PC-9 (cell line): Measurements from ENCODE around the gene INPP4A. TPM values are rescaled to one million over a fixed set of nuclear protein-coding genes. Genes with fewer than 3 reads are reported as not detected.

Source experiments
- BruUV-seq: library from RNA; stranded (reverse); fragments of 400-500 nt; replicated peaks from 2 replicates; lab custom pipeline; 2021; lab: Mats Ljungman, UMichigan
- CTCF ChIA-PET: fragments of 300-600 bp; sonication (Branson Sonifier 250); formaldehyde crosslinking; loops from one replicate; lab custom pipeline; 2022; ENCODE audit warnings: antibody characterized with exemption; lab: Charles Lee
- POLR2A ChIA-PET: fragments of 300-600 bp; sonication (Branson Sonifier 250); formaldehyde crosslinking; loops from one replicate; lab custom pipeline; 2022; ENCODE audit warnings: antibody characterized with exemption; ENCODE audit not compliant: unreplicated experiment; lab: Charles Lee
- DNase-seq, 2 experiments: peaks; one replicate each; pipeline versions ENCODE4 v3.0.0 to v3.0.0-alpha.2; 2015 to 2022; ENCODE audit warnings: mixed read lengths in 1 of 2
- H2AFZ ChIP-seq: fragments of 200-600 bp; sonication (generic); 2 replicates; pipeline ENCODE4 v1.8.1; 2017; ENCODE audit warnings: antibody characterized with exemption
- H3F3A ChIP-seq: fragments of 200-600 bp; sonication (generic); 2 replicates; pipeline ENCODE4 v1.8.1; 2017; ENCODE audit warnings: antibody characterized with exemption, mild to moderate bottlenecking, low read depth; ENCODE audit not compliant: insufficient read depth
- H3K27ac ChIP-seq: fragments of 200-600 bp; sonication (generic); 2 replicates; pipeline ENCODE4 v1.6.1; 2016; ENCODE audit warnings: mixed run types
- H3K27me3 ChIP-seq: fragments of 200-600 bp; sonication (generic); 2 replicates; pipeline ENCODE4 v1.6.1; 2016; ENCODE audit warnings: low read depth, mixed run types; ENCODE audit not compliant: insufficient read depth
- H3K36me3 ChIP-seq: fragments of 200-600 bp; sonication (generic); 2 replicates; pipeline ENCODE4 v1.6.1; 2016; ENCODE audit warnings: low read depth, mixed run types
- H3K4me1 ChIP-seq: fragments of 200-600 bp; sonication (generic); replicated peaks from 2 replicates; pipeline ENCODE4 v1.6.1; 2016; ENCODE audit warnings: mixed run types; ENCODE audit not compliant: insufficient read depth
- H3K4me2 ChIP-seq: fragments of 200-600 bp; sonication (generic); 2 replicates; pipeline ENCODE4 v1.6.1; 2017; ENCODE audit warnings: mixed run types
- H3K4me3 ChIP-seq: fragments of 200-600 bp; sonication (generic); 2 replicates; pipeline ENCODE4 v1.6.1; 2016; ENCODE audit warnings: mixed run types
- H3K79me2 ChIP-seq: fragments of 200-600 bp; sonication (generic); 2 replicates; pipeline ENCODE4 v1.6.1; 2017; ENCODE audit warnings: low read depth, mixed run types
- H3K9me2 ChIP-seq: fragments of 200-600 bp; sonication (generic); 2 replicates; pipeline ENCODE4 v1.8.1; 2017; ENCODE audit warnings: mild to moderate bottlenecking; ENCODE audit not compliant: insufficient read depth
- H3K9me3 ChIP-seq: fragments of 200-600 bp; sonication (generic); 2 replicates; pipeline ENCODE4 v1.8.1; 2016; ENCODE audit warnings: low read depth; ENCODE audit not compliant: insufficient read depth
- H4K20me1 ChIP-seq: fragments of 200-600 bp; sonication (generic); 2 replicates; pipeline ENCODE4 v1.8.1; 2017; ENCODE audit not compliant: insufficient read depth
- EZH2 ChIP-seq: fragments of 200-600 bp; sonication (generic); IDR thresholded peaks from 2 replicates; pipeline ENCODE4 v1.8.0; 2017; ENCODE audit warnings: antibody characterized with exemption, low read depth
- intact Hi-C: fragments of 100-400 bp; cut with micrococcal nuclease; formaldehyde crosslinking; loops from one replicate; pipeline ENCODE4 v1.10.0; 2022; ENCODE audit not compliant: unreplicated experiment
- total RNA-seq: library from RNA; stranded (reverse); gene quantifications from 2 replicates; pipeline ENCODE4 v1.2.3, GENCODE V29; 2021
- TF ChIP-seq, protein P1 (sequence below): fragments of 200-600 bp; sonication (generic); conservative IDR thresholded peaks from 2 replicates; pipeline ENCODE4 v1.6.1; 2017; ENCODE audit warnings: mixed run types, antibody characterized with exemption, mild to moderate bottlenecking, moderate library complexity

The INPP4A gene
- total RNA-seq, 1 experiment from 2014 or later: 52.9 TPM

DNA sequence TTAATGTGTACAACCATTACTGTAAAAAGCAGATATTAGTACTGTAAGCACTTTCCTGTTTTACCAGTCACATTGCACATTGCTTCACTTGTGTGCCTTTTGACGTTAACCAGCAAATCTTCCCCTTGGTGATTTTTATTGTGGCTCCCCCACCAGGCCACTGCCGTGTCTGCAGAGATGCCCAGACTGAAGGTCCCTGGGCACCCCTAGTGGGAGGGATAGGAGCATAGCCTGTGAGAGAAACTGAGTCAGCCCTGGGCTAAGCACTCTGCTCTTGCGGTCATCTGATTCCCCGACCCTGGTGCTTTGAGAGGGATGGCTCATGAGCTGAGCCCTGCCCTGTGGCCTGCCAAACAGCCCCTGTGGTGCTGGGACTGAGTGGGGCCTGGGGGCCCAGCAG is 73.4 kb downstream of the INPP4A start:
- DNase-seq: no peak
- intact Hi-C loops: no loop called here
- Histone ChIP-seq H3K27ac (no peak overlapping the region), H3K4me2 (no peak overlapping the region), H3F3A (no peaks in the 10 kb centered on the region), H3K9me3 (no peaks in the 10 kb centered on the region), H3K9me2 (no peaks in the 10 kb centered on the region), H3K4me3 (no peak overlapping the region), H3K79me2 (no peaks in the 10 kb centered on the region), H4K20me1 (no peaks in the 10 kb centered on the region), H2AFZ (no peak overlapping the region), H3K4me1 (peaks cover 9% of the 10 kb centered on the region; the same call in 1 of the 2 replicates), H3K27me3 (no peaks in the 10 kb centered on the region), H3K36me3 (no peaks in the 10 kb centered on the region)
- CTCF ChIA-PET: no interaction called here
- no peak for TF ChIP-seq EZH2
- TF ChIP-seq, protein P1, sequence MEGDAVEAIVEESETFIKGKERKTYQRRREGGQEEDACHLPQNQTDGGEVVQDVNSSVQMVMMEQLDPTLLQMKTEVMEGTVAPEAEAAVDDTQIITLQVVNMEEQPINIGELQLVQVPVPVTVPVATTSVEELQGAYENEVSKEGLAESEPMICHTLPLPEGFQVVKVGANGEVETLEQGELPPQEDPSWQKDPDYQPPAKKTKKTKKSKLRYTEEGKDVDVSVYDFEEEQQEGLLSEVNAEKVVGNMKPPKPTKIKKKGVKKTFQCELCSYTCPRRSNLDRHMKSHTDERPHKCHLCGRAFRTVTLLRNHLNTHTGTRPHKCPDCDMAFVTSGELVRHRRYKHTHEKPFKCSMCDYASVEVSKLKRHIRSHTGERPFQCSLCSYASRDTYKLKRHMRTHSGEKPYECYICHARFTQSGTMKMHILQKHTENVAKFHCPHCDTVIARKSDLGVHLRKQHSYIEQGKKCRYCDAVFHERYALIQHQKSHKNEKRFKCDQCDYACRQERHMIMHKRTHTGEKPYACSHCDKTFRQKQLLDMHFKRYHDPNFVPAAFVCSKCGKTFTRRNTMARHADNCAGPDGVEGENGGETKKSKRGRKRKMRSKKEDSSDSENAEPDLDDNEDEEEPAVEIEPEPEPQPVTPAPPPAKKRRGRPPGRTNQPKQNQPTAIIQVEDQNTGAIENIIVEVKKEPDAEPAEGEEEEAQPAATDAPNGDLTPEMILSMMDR: peak; percentile 48
- BruUV-seq: no TSS peak
- POLR2A ChIA-PET: no interaction called here

DNA sequence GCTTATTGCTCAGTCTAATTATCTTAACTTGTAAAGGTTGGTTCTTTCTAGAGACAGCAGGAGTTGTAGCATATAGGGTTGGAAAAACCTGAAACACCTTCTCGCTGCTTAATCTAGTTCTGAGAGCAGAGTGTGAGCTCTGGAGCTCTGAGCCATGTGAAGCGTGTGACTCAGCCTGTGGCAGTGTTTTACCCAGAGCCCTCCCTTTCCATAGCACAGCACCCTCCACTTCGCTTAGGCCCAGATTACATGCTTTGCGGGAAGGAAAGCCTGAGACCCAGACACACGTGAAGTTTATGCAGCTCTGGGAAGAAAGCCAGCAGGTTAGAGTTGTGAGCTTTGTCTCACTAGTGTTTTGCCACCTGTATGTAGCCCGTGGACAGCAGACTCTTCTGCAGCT is 74.5 kb downstream of the INPP4A start:
- intact Hi-C loops: no loop called here
- ChIA-PET POLR2A (interaction anchor here (0.6 kb wide), 1 partner anchor 319 kb away, joined by 4 read pairs; no protein-coding TSS in a partner anchor), CTCF (no interaction called here)
- Histone ChIP-seq H3F3A (no peaks in the 10 kb centered on the region), H3K36me3 (no peaks in the 10 kb centered on the region), H3K9me2 (no peaks in the 10 kb centered on the region), H3K27me3 (no peaks in the 10 kb centered on the region), H3K4me1 (peaks cover 9% of the 10 kb centered on the region; the same call in 1 of the 2 replicates), H3K4me3 (no peak overlapping the region), H3K9me3 (no peaks in the 10 kb centered on the region), H3K27ac (no peak overlapping the region), H3K4me2 (no peak overlapping the region), H3K79me2 (no peaks in the 10 kb centered on the region), H4K20me1 (no peaks in the 10 kb centered on the region), H2AFZ (no peak overlapping the region)
- BruUV-seq: no TSS peak
- no peak for DNase-seq
- no peak for TF ChIP-seq EZH2
- TF ChIP-seq, protein P1: no peak

DNA sequence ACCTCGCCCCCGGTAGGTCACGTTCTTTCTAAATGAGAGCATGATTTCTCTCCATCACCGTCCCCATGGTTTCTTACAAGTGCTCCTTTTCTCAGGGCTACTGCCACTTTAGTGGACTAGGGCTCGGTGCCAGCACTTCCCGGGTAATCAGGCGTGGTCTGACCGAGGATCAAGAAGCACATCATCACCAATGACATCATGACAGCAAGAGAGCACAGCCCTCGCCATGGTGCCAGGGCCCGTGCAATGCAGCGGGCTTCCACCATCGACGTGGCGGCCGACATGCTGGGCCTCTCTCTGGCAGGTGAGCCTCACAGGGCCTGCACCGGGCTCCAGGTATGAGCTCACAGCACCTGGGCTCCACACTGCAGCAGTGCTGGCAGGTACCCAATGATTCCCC is 75.2 kb downstream of the INPP4A start:
- no peak overlapping the region for H3K27ac ChIP-seq
- no peak overlapping the region for H3K4me3 ChIP-seq
- peaks cover 5% of the 10 kb centered on the region; the same call in 1 of the 2 replicates for H3K4me1 ChIP-seq
- POLR2A ChIA-PET: no interaction called here
- DNase-seq: no peak
- H3K36me3 ChIP-seq: no peaks in the 10 kb centered on the region
- no peak overlapping the region for H2AFZ ChIP-seq
- no peaks in the 10 kb centered on the region for H3F3A ChIP-seq
- H4K20me1 ChIP-seq: no peaks in the 10 kb centered on the region
- H3K79me2 ChIP-seq: no peaks in the 10 kb centered on the region
- TF ChIP-seq, protein P1: no peak
- TF ChIP-seq EZH2: no peak
- CTCF ChIA-PET: no interaction called here
- H3K9me3 ChIP-seq: no peaks in the 10 kb centered on the region
- no peaks in the 10 kb centered on the region for H3K27me3 ChIP-seq
- BruUV-seq: no TSS peak
- H3K9me2 ChIP-seq: no peaks in the 10 kb centered on the region
- H3K4me2 ChIP-seq: no peak overlapping the region
- intact Hi-C loops: no loop called here
